COLO668 (cell line): Measurements from ENCODE around the gene NUMB.

ENCODE experiments used
- DNase-seq: peaks from one replicate; lab custom pipeline; 2025; ENCODE audit not compliant: unreplicated experiment; lab: John Stamatoyannopoulos, UW

The NUMB gene

GRCh38 chr14:73234586-73235394 lies 223.6 kb downstream of the NUMB start:
- DNase-seq: no peak

DNA sequence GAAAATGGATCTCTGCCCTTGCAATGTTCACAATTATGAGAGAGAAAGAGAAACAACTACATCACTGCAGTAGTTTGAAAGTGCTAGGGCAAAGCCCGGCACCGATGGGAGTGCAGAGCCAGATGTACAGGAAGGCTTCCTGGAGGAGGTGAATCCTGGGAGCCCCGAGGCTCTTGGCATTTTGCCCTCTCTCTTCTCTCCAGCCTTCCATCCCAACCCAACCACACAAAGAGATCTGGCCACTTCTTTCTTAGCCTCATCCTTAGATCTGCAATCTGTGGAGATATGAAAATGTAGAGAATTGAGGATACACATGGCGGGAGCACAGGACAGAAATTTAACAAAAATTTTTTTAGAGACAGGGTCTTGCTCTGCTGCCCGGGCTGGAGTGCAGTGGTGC lies 224.3 kb downstream of the NUMB start:
- no peak for DNase-seq

DNA sequence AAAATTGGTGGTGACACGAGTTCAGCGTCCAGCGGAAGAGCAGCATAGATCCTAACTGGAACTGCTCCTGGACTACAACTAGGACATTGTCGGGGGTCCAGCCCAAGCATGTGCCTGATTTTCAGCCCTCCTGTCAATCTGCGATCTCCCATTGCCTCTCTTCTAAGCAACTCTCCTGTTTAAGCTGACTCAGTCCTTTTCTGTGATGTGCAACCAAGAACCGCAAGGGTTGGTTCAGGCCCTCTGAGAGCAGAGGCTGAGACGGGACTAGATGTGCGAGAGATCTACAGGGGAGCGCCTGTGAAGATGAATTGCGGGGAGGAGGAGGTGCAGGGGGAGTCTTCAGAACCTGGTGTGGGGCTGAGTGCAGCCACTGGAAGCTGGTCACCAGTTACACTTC lies 224.8 kb downstream of the NUMB start:
- no peak for DNase-seq

- DNase-seq: no peak
Observed at GRCh38 chr14:73232984-73233383, 225.4 kb downstream of the NUMB start.

DNA sequence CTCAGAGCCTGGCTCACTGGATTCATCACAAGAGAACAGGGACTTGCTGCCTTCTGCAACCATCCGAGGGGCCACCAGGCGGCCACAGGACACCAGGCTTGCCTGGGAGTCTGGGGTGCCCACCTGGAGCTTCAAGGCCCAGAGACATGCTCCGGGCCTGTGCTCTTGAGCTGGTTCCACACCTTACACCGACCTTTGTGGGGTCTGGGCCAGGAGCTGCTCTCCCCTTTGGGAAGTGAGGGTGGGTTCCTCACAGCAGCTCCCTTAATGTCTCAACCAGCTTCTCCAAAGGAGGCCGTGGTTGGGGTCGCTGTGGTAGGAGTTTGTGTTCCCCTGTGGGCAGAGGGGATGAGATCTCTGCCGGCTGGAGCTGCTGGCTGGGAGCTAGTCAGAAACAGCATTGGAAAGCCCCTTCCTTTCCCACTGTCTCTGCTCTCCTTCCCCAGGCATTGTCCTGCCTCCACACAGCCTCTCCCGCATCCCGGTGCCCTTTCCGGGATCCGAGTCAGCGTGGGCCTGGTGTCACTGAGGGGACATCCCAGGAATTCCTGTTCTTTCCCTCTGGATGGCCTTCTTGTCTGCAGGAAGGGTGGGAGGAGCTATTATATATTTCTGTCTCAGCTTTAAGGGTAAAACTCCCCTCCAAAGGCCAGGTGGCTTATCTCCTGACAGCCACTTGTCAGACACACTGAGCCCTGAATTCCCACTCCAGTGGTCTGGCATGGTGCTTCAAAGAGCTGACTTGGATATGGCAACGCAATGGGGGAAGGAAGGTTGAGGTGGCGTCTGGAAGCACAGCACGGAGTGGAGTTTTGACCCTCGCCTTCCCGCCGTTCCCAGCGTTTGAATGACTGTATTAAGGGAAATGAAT lies 226.1 kb downstream of the NUMB start:
- DNase-seq: peak; percentile 59

- DNase-seq: no peak
Observed at GRCh38 chr14:73230051-73230450, 228.3 kb downstream of the NUMB start.

DNA sequence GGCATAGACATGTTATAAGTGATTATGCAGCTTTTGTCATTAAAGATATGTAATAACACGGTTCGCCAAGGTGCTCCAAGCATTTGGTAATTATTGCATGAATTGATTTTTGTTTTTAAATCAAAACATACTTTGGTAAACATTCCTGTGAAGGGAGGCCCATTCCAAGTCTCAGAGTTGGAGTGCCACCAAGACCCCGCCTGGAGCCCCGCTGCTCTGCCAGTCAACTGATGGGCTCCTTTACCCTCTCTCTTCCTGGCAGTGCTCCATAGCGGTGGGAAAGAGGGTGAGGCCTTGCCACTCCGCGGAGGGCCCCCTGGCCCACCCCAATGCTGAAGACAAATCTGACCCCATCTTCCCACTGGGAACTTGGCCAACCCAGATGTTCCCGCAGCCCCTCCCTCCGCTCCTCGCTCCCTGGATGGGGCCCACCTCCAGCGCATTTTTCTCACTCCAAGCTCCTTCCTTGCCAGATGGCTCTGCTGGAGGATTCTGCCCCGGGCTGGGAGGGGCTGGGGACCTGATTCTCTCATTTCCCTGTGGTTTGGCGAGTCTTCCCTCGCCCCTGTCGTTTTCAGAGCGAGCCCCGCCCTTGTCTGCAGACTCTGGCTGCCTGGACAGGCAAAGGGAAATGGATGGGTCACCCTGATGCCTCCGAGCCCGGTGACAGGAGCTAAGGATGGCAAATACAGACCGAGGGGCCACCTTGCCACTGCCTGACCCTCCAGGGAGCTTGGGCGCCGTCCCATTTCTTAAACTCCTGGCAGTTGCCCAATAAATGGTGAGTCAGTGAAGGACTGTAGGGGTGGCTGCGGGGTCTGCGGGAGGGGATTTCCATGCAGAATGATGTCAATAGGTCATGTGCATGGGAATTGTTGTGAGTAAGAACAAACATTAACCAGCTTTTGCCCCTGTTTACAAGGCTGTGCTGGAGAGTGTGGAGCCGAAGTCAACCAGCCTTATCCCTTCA lies 230.2 kb downstream of the NUMB start:
- DNase-seq: no peak

GRCh38 chr14:73225496-73225895 lies 232.8 kb downstream of the NUMB start:
- no peak for DNase-seq
